Measurements from ENCODE around the gene GRIK4.

GRIK4 gene

GRCh38 chr11:120525261-120526171 lies 14.0 kb downstream of the GRIK4 start:
- Mint-ChIP-seq H3K4me3 (no peak overlapping the region), H3K27me3 (peaks cover 35 to 92% of the 10 kb centered on the region in 2 donors), H3K4me1 (ENCODE audit: low read depth in 2 of 2) (peaks cover 0 to 2% of the 10 kb centered on the region in 2 donors), H3K36me3 (ENCODE audit: insufficient read depth) (peaks cover 3% of the 10 kb centered on the region), H3K27ac (no peak overlapping the region), H3K9me3 (peaks cover 0 to 4% of the 10 kb centered on the region in 2 donors)
- no peak for DNase-seq
- no peak for ATAC-seq (replicated peaks)

DNA sequence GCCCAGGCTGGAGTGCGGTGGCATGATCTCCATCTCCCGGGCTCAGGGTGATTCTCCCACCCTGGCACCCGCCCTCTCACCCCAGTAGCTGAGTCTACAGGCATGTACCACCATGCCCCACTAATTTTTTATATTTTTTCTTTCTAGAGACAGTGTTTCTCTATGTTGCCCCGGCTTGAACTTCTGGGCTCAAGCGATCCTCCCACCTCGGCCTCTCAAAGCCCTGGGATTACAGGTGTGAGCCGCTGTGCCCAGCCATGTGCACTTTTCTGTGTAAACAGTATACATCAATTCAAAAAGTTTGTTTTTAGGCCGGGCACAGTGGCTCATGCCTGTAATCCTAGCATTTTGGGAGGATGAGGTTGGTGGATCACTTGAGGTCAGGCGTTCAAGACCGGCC lies 14.7 kb downstream of the GRIK4 start:
- H3K9me3 Mint-ChIP-seq: peaks cover 0 to 4% of the 10 kb centered on the region in 2 donors

GRCh38 chr11:120527111-120527761 lies 15.7 kb downstream of the GRIK4 start:
- H3K4me1 Mint-ChIP-seq (ENCODE audit: low read depth in 2 of 2): peaks cover 0 to 2% of the 10 kb centered on the region in 2 donors
- DNase-seq (no peak), ATAC-seq (replicated peaks) (no peak)
- peaks cover 0 to 4% of the 10 kb centered on the region in 2 donors for H3K9me3 Mint-ChIP-seq
- H3K36me3 Mint-ChIP-seq (ENCODE audit: insufficient read depth): peaks cover 3% of the 10 kb centered on the region
- H3K27me3 Mint-ChIP-seq: peaks cover 38 to 92% of the 10 kb centered on the region in 2 donors
- no peak overlapping the region for H3K4me3 Mint-ChIP-seq
- H3K27ac Mint-ChIP-seq: no peak overlapping the region

More for the DNA sequence above, 14.7 kb downstream of the GRIK4 start:
- no peak overlapping the region for H3K27ac Mint-ChIP-seq
- no peak for ATAC-seq (replicated peaks)
- DNase-seq: no peak
- peaks cover 3% of the 10 kb centered on the region for H3K36me3 Mint-ChIP-seq (ENCODE audit: insufficient read depth)
- H3K4me3 Mint-ChIP-seq: no peak overlapping the region
- H3K27me3 Mint-ChIP-seq: peaks cover 40 to 92% of the 10 kb centered on the region in 2 donors
- peaks cover 0 to 2% of the 10 kb centered on the region in 2 donors for H3K4me1 Mint-ChIP-seq (ENCODE audit: low read depth in 2 of 2)

- no peak overlapping the region for H3K4me3 Mint-ChIP-seq
These were observed 17.2 kb downstream of the GRIK4 start for GRCh38 chr11:120528749-120529148.

GRCh38 chr11:120529214-120529613 lies 17.7 kb downstream of the GRIK4 start:
- no peak overlapping the region for H3K4me3 Mint-ChIP-seq
- no peak for ATAC-seq (replicated peaks)
- H3K36me3 Mint-ChIP-seq (ENCODE audit: insufficient read depth): peaks cover 3% of the 10 kb centered on the region
- no peak overlapping the region for H3K27ac Mint-ChIP-seq
- no peak for DNase-seq
- H3K9me3 Mint-ChIP-seq: peaks cover 0 to 4% of the 10 kb centered on the region in 2 donors
- H3K27me3 Mint-ChIP-seq: peaks cover 43 to 94% of the 10 kb centered on the region in 2 donors
- no peaks in the 10 kb centered on the region for H3K4me1 Mint-ChIP-seq (ENCODE audit: low read depth in 2 of 2)

More at GRCh38 chr11:120528749-120529148, 17.2 kb downstream of the GRIK4 start:
- H3K27me3 Mint-ChIP-seq: peaks cover 41 to 94% of the 10 kb centered on the region in 2 donors
- H3K4me1 Mint-ChIP-seq (ENCODE audit: low read depth in 2 of 2): no peaks in the 10 kb centered on the region
- H3K9me3 Mint-ChIP-seq: peaks cover 0 to 4% of the 10 kb centered on the region in 2 donors
- ATAC-seq (replicated peaks) (no peak), DNase-seq (no peak)
- peaks cover 3% of the 10 kb centered on the region for H3K36me3 Mint-ChIP-seq (ENCODE audit: insufficient read depth)
- H3K27ac Mint-ChIP-seq: no peak overlapping the region

DNA sequence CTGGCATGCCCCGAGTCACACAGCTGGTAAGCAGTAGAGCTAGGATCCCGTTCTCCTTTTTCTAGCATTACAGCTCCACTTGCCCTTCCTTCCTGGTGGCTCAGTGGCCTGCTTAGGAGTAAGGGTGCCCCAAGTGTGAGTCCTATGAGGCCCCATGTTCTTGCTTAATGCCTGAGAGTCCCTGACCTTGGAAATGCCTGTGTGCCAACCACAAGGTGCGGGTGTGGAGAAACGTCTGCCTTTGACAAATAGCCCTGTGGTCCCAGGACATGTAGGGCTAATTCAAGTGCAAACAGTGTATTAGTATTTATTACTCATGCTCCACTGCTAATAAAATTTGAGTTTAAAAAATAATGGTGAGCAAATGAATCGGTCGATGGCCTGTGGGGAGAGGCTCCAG lies 18.4 kb downstream of the GRIK4 start:
- peaks cover 0 to 4% of the 10 kb centered on the region in 2 donors for H3K9me3 Mint-ChIP-seq
- no peak overlapping the region for H3K4me3 Mint-ChIP-seq
- no peak overlapping the region for H3K27ac Mint-ChIP-seq
- peaks cover 46 to 94% of the 10 kb centered on the region in 2 donors for H3K27me3 Mint-ChIP-seq
- ATAC-seq (replicated peaks) (no peak), DNase-seq (no peak)
- H3K4me1 Mint-ChIP-seq (ENCODE audit: low read depth in 2 of 2): no peaks in the 10 kb centered on the region
- peaks cover 3% of the 10 kb centered on the region for H3K36me3 Mint-ChIP-seq (ENCODE audit: insufficient read depth)

DNA sequence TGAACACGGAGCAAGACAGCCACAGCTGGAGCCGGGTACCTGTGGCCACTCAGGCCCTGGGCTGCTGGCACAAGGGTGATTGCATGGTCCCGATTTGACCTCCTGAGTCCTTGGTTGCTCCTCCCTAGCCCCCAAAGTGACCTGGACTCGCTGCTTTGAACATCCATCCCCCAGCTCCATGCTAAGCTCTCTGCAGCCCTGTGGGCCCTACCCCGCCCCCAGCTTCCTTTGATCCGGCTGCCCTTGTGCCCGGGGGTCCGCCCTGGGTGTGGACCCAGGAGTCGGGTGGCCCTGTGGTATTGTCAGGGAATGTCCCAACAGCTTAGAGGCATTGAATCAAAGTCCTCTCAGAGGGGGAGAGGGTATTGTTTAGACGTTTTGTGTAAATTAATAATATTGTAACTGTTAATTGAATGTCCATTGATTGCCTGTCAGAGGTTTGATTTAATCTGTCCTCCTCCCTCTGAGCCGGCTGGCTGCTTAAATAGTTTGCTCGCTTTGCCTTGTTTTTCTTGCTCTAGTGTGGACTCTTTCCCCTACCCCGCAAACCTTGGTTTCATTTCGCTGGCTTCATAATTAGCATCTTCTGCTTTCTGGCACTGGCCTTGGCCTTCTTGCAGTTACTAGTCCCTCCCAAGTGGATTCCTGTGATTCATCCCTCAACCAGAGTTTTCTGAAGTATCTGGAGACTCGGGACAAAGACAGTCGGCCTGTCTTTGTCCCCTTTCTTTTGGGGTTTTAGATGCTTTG lies 20.7 kb downstream of the GRIK4 start:
- H3K27me3 Mint-ChIP-seq: peaks cover 45 to 94% of the 10 kb centered on the region in 2 donors
- no peak overlapping the region for H3K4me3 Mint-ChIP-seq
- peaks cover 0 to 4% of the 10 kb centered on the region in 2 donors for H3K9me3 Mint-ChIP-seq
- H3K36me3 Mint-ChIP-seq (ENCODE audit: insufficient read depth): no peaks in the 10 kb centered on the region
- ATAC-seq (replicated peaks): no peak
- no peaks in the 10 kb centered on the region for H3K4me1 Mint-ChIP-seq (ENCODE audit: low read depth in 2 of 2)
- no peak overlapping the region for H3K27ac Mint-ChIP-seq
- no peak for DNase-seq

GRCh38 chr11:120532832-120533196 lies 21.3 kb downstream of the GRIK4 start:
- Mint-ChIP-seq H3K4me1 (ENCODE audit: low read depth in 2 of 2) (no peaks in the 10 kb centered on the region), H3K36me3 (ENCODE audit: insufficient read depth) (no peaks in the 10 kb centered on the region), H3K4me3 (no peak overlapping the region), H3K27ac (no peak overlapping the region), H3K27me3 (peaks cover 45 to 98% of the 10 kb centered on the region in 2 donors), H3K9me3 (peaks cover 0 to 4% of the 10 kb centered on the region in 2 donors)
- DNase-seq (no peak), ATAC-seq (replicated peaks) (no peak)

DNA sequence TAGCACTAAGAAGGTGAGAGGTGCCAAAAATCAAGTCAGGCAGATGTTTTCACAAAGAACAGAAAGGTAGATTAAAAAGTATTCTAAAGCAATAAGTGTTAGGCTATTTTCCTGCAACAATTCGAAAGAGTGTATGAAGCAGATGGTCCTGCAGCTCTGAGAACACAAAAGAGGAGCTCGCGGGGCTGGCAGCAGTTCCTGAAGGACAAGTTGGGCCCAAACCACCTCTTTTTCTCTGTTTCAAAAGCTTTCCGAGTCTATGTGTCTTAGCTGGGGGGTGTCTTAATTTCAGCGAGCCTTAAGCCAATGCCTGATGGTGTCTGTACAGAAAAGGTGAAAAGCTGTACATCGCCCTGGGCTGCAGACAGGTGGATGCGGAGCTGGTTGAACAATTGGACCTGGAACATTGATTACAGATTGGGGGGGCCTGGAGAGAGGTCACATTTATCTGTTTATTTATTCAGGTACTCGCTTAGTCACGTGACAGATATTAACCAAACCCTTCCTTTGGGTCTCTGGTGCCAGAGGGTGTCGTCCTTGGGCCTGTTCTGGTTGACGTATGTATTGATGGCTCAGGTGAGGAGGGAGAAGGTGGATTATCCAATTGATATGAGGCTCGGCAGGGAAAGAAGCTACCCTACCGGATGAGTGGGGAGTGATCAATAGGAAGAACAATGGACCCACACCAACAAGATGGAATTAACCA lies 24.7 kb downstream of the GRIK4 start:
- ATAC-seq (replicated peaks): no peak
- Mint-ChIP-seq H3K9me3 (no peaks in the 10 kb centered on the region), H3K27ac (no peak overlapping the region), H3K4me3 (no peak overlapping the region), H3K27me3 (peaks cover 41 to 85% of the 10 kb centered on the region in 2 donors), H3K36me3 (ENCODE audit: insufficient read depth) (no peaks in the 10 kb centered on the region), H3K4me1 (ENCODE audit: low read depth in 2 of 2) (no peaks in the 10 kb centered on the region)
- DNase-seq: no peak

DNA sequence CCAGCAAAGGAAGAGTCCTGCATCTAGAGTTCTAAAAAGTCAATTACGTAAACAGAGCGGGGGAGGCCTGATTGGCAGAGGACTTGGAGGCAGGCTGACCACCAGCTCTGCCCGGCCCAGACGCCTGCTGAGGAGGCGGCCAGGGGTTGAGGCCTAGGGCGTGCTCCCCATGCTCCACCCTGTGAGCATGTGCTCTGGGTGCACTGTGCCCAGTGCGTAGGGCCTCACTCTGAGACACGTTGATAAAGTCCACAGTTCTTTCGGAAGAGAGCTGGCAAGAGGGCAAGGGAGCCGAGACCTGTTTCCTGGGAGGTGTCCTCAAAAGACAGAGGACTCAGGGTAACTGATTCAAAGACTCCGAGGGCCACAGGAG lies 25.2 kb downstream of the GRIK4 start:
- no peak for DNase-seq
- Mint-ChIP-seq H3K27ac (no peak overlapping the region), H3K4me1 (ENCODE audit: low read depth in 2 of 2) (no peaks in the 10 kb centered on the region), H3K27me3 (peaks cover 38 to 80% of the 10 kb centered on the region in 2 donors), H3K4me3 (no peak overlapping the region), H3K9me3 (no peaks in the 10 kb centered on the region), H3K36me3 (ENCODE audit: insufficient read depth) (no peaks in the 10 kb centered on the region)
- no peak for ATAC-seq (replicated peaks)

GRCh38 chr11:120537996-120538395 lies 26.4 kb downstream of the GRIK4 start:
- Mint-ChIP-seq H3K4me3 (no peak overlapping the region), H3K4me1 (ENCODE audit: low read depth in 2 of 2) (no peaks in the 10 kb centered on the region), H3K27me3 (peaks cover 28 to 73% of the 10 kb centered on the region in 2 donors), H3K36me3 (ENCODE audit: insufficient read depth) (no peaks in the 10 kb centered on the region), H3K27ac (no peak overlapping the region), H3K9me3 (no peaks in the 10 kb centered on the region)
- no peak for ATAC-seq (replicated peaks)
- DNase-seq: no peak

GRCh38 chr11:120538707-120539106 lies 27.2 kb downstream of the GRIK4 start:
- H3K27me3 Mint-ChIP-seq: peaks cover 27 to 66% of the 10 kb centered on the region in 2 donors
- no peak overlapping the region for H3K27ac Mint-ChIP-seq
- no peak overlapping the region for H3K4me3 Mint-ChIP-seq

More at GRCh38 chr11:120538707-120539106, 27.2 kb downstream of the GRIK4 start:
- no peak for ATAC-seq (replicated peaks)
- Mint-ChIP-seq H3K9me3 (no peaks in the 10 kb centered on the region), H3K36me3 (ENCODE audit: insufficient read depth) (no peaks in the 10 kb centered on the region), H3K4me1 (ENCODE audit: low read depth in 2 of 2) (no peaks in the 10 kb centered on the region)
- no peak for DNase-seq
